ENCODE data around the gene NRG2. TPM values are rescaled to one million over a fixed set of nuclear protein-coding genes. Genes with fewer than 3 reads are reported as not detected.

Gene NRG2
- total and polyA plus RNA-seq, 2 of the 4 experiments (the other 2 are of a cell fraction) = 0.18 TPM; not detected in 1

- no peak for DNase-seq
- H3K4me2 ChIP-seq (ENCODE audit: low read depth, low read length) = no peak overlapping the region
- H2BK20ac ChIP-seq (ENCODE audit: low read depth, low read length) = no peak overlapping the region
- peaks cover 28% of the 10 kb centered on the region for H3K27me3 ChIP-seq (ENCODE audit: control insufficient read depth, insufficient read depth, low read length)
- no peak overlapping the region for H3K4ac ChIP-seq (ENCODE audit: low read depth, low read length)
- no peaks in the 10 kb centered on the region for H3K36me3 ChIP-seq (ENCODE audit: control insufficient read depth, insufficient read depth, low read length)
- ChIA-PET POLR2A (ENCODE audit: unreplicated experiment) (no interaction called here), CTCF (no interaction called here)
- H3K9me3 ChIP-seq (ENCODE audit: control insufficient read depth, insufficient read depth, low read length) = no peaks in the 10 kb centered on the region
- H4K5ac ChIP-seq (ENCODE audit: low read depth, low read length) = no peak overlapping the region
- no peak overlapping the region for H4K8ac ChIP-seq (ENCODE audit: low read depth in 2 of 2, low read length in 2 of 2)
- no peak overlapping the region for H3K23ac ChIP-seq (ENCODE audit: low read depth, low read length)
- no peak overlapping the region for H3K27ac ChIP-seq (ENCODE audit: insufficient read depth, low read length)
- H2AFZ ChIP-seq (replicated peaks; ENCODE audit: low read length, poor library complexity) = no peak overlapping the region
- BruUV-seq (replicated peaks) = no TSS peak
- no peak overlapping the region for H3K18ac ChIP-seq (ENCODE audit: low read depth, low read length)
- no peak overlapping the region for H3K14ac ChIP-seq (replicated peaks; ENCODE audit: low read depth, low read length)
- dilution Hi-C loops (cut with HindIII; ENCODE audit: low sequenced_read_pairs, unreplicated experiment) = no loop called here
- ATAC-seq (ENCODE audit: low read depth) = no peak
- intact Hi-C loops (cut with micrococcal nuclease) = no loop called here
- H3K9ac ChIP-seq (ENCODE audit: low read depth, low read length) = no peak overlapping the region
- H2AK5ac ChIP-seq (ENCODE audit: low read depth, low read length) = no peak overlapping the region
- H4K20me1 ChIP-seq (ENCODE audit: insufficient read depth, low read length) = no peaks in the 10 kb centered on the region
- WGBS, 2 experiments (ENCODE audit: extremely low coverage in 2 of 2, insufficient read length in 1 of 2) = no CpG with 5 or more reads among the region's 3 CpGs
- H3K4me1 ChIP-seq (ENCODE audit: control insufficient read depth, insufficient read depth, low read length) = no peaks in the 10 kb centered on the region
- no peak overlapping the region for H3K4me3 ChIP-seq (ENCODE audit: insufficient read depth, low read depth, low read length)
- in situ Hi-C loops (cut with MboI; ENCODE audit: low sequenced_read_pairs) = no loop called here
- H3K9me1 ChIP-seq (ENCODE audit: insufficient read depth, low read length) = no peaks in the 10 kb centered on the region
- TF ChIP-seq MAZ (IDR thresholded peaks at IDR 0.05; ENCODE audit: borderline replicate concordance, low read depth, low read length) = no peak
- TF ChIP-seq USF2 (IDR thresholded peaks at IDR 0.05; ENCODE audit: low read depth, low read length) = no peak
- TF ChIP-seq CTCF (conservative IDR thresholded peaks at IDR 0.05; ENCODE audit: low read depth, low read length) = no peak
- TF ChIP-seq MAFK (IDR thresholded peaks at IDR 0.05; ENCODE audit: low read depth, low read length) = no peak
- no peak for TF ChIP-seq SMC3 (IDR thresholded peaks at IDR 0.05; ENCODE audit: low read depth, low read length)
- no peak for TF ChIP-seq RAD21 (IDR thresholded peaks at IDR 0.05; ENCODE audit: low read length)
- no peak for TF ChIP-seq NFE2L2 (IDR thresholded peaks at IDR 0.05; ENCODE audit: low read depth, low read length)
- H2BK15ac ChIP-seq (ENCODE audit: low read depth, low read length) = no peak overlapping the region
- H2BK120ac ChIP-seq (ENCODE audit: low read depth, low read length) = no peak overlapping the region
- H3K56ac ChIP-seq (ENCODE audit: extremely low read depth, insufficient read depth, low read length) = no peak overlapping the region
- no peak overlapping the region for H2BK5ac ChIP-seq (ENCODE audit: low read depth, low read length, poor library complexity, severe bottlenecking)
- no peak overlapping the region for H4K91ac ChIP-seq (ENCODE audit: insufficient read depth, low read depth, low read length)
- H2AK9ac ChIP-seq (replicated peaks; ENCODE audit: low read depth, low read length, poor library complexity) = no peak overlapping the region
- no peaks in the 10 kb centered on the region for H3K79me1 ChIP-seq (ENCODE audit: low read depth in 1 of 2, low read length in 2 of 2)
Measured at GRCh38 chr5:140010798-140011197, 32.3 kb downstream of the NRG2 start.

Data from IMR-90 (cell line).